HG03575 (cell line): ENCODE results near the gene PSG3.
"Not testable (repeated sequence)": the region's sequence is repeated elsewhere in the genome, so short reads cannot be mapped to it uniquely, and the experiment has no call there.

Experiments
- ATAC-seq: cut with Tn5 transposase; IDR thresholded peaks from one replicate; pipeline ENCODE4 v1.9.1; 2021; ENCODE audit not compliant: unreplicated experiment, insufficient number of reproducible peaks, low FRiP score; ENCODE audit errors: extremely low read depth

The PSG3 gene

DNA sequence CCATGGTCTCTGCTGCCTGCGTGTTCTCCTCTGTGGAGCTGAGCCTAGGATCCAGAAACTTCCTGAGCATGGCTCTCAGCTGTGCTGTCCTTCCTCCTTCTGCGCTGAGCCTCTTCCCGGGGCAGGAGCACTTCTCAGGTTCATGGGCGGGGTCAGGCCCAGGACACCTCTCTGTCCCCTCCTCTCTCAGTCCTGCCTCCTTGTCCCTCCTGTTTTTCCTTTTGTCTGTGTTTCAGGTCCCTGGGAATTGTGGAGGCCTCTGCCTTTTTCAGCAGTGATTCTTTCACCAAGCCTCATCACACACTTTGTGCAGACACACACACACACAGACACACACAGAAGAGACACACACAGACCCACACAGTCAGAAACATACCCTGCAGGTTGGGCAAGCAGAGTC lies at the start of gene PSG3:
PSG3 (minus strand) TSS at position 101 of the 400 bp plus-strand sequence; CDS start at position 4, 97 bp downstream.
- not testable (repeated sequence) for ATAC-seq

DNA sequence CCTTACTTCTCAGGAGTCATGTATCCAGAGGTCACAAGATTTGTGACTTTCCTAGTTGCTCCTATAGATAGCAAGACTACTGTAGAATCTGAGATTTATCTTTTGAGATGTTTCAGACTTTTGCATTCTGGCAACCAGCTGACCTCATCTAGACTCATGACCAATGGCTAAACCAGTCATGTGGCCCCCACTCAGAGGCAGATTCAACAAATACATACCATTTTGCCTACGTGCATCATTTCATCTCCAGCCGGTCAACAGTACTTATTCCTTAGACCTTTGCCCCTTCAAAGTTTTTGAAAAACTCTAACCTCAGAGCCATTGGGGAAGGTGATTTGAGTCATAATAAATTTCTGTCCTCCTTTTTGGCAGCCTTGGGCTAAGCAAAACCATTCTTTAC lies 48.5 kb upstream of the PSG3 start:
- ATAC-seq = not testable (repeated sequence)

GRCh38 chr19:42787766-42788165 lies 47.5 kb upstream of the PSG3 start:
- not testable (repeated sequence) for ATAC-seq

DNA sequence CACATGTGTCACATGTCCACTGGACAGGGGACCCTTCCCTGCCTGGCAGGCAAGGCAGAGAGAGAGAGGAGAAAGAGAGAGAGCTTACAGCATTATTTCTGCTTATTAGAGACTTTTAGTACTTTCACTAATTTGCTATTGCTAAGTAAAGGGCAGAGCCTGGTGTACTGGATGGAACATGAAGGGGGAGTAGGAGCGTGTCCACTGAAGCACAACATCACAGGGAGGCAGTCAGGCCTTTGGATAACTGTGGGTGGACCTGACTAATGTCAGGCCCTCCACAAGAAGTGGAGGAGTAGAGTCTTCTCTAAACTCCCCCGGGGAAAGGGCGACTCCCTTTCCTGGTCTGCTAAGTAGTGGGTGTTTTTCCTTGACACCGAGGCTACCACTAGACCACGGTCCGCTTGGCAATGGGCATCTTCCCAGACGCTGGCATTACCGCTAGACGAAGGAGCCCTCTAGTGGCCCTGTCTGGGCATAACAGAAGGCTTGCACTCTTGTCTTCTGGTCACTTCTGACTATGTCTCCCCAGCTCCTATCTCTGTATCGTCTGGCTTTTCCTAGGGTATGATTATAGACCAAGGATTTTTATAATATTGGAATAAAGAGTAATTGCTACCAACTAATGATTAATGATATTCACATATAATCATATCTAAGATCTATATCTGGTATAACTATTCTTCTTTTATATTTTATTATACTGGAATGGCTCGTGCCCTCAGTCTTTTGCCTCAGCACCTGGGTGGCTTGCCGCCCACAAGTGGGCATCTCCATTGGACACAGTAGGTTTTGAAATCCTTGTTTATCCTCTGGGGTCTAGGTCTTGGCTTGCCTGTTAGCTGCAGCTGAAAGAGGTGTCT lies 36.7 kb upstream of the PSG3 start:
- ATAC-seq = not testable (repeated sequence)

- ATAC-seq = not testable (repeated sequence)
Observed at GRCh38 chr19:42774510-42775158, 34.4 kb upstream of the PSG3 start.

GRCh38 chr19:42767319-42767718 lies 27.0 kb upstream of the PSG3 start:
- not testable (repeated sequence) for ATAC-seq

DNA sequence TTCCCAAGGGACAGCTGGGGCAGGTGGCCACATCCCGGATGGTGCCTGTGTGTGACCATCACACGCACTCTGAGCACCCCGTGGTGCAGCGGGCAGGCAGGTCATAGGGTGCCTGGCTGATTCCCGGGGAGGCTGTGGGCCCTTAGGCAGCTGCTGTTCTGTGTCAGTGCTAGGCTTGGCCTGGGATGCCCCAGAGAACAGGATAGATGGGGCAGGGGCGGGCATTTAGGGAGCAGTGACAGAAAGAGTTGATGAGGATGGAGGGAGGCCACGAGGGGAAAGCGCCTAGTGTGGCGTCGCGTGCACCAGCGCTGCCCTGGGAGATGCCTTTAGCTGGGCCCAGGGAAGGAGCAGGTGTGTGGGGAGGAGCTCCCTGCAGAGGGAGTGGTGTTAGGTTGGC lies 26.6 kb upstream of the PSG3 start:
- ATAC-seq = not testable (repeated sequence)

DNA sequence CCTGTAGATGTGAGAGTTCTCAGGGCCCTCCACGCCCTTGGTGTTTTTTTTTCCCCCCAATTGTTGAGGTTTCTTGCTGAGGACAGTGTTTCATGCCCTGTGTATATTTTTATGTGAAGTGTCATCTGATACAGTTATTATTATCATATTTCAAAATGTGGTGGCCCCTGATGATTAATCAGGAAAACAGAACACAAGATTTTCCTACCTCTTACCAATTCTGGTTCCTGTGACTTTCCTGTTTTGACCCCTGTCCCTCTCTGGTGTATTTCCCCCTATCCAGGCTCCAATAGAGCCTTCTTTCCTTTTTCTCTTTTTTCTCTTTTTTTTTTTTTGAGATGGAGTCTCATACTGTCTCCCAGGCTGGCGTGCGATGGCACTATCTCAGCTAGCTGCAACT lies 24.6 kb upstream of the PSG3 start:
- no peak for ATAC-seq

DNA sequence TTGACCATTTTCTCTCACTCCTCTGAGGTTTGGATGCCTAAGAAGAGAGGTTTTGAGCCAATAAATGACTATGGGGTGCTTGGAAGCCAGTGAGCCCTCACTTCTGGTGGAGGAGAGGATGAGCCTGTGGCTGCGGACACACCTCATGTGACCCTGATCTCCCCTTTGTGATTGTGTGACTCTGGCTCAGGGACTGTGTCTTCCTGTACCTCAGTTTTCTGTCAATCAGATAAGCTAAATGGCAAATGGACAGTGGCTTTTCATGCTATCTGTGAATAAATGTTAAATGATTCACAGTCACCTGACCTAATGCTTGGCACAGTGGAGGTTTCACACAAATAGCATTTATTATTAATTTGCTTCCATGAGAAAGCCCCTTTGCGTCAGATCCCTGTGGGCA lies 22.5 kb upstream of the PSG3 start:
- no peak for ATAC-seq

DNA sequence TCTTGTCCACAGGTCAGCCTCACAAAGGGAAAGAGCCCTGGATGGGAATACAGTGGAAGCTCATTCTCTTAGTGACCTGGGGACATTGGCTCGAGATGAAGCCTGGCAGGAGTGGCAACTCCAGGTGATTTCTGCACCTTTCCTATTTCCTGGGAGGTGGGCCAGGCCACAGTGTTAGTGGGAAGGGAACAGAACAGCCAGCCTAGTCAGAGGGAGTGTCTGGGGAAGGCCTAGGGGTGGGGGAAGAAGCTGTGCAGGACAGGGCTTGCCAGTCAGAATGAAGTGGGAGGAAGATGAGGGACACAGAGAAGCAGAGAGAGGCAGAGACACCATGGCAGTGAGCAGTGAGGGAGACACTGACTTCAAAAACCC lies 21.6 kb upstream of the PSG3 start:
- not testable (repeated sequence) for ATAC-seq

DNA sequence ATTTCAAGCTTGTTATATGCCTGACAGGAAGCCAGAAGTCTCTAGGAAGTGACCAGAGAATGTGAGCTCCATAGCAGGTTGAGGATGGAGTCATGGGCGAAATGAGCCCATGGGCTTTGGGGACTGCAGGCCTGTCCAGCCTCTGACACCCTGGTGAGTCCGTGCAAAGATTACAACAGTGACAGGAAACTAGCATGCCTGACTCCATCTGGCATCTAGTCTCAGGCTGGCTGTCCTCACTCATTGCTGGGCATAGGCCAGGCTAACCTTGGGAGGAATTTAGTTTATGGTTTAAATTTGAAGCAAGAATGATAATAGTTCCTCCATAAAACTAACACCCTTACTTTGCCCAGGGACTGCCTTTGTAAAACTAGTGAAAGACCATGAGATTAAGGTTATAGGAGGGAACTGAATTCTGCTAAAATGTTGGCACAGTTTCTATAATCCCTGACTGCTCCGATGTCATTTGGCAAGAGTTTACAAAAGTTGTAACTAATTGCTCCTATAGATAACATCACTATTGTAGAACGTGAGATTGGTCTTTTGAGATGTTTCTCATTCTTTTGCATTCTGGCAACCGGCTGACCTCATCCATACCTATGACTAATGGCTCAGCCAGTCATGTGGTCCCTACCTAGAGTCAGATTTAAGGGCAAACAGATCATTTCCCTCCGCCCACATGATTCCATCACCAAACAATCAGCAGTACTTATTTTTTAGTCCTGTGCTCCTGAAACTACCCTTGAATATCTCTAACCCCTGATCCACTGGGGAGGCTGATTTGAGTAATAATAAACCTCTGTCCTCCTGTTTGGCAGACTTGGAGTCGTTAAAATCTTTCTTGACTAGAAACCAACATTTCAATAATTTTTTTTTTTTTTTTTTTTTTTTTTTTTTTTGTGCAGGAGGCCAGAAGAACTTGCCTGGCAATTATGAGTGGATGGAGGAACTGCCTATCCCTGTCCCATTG lies 21.0 kb upstream of the PSG3 start:
- ATAC-seq = not testable (repeated sequence)

DNA sequence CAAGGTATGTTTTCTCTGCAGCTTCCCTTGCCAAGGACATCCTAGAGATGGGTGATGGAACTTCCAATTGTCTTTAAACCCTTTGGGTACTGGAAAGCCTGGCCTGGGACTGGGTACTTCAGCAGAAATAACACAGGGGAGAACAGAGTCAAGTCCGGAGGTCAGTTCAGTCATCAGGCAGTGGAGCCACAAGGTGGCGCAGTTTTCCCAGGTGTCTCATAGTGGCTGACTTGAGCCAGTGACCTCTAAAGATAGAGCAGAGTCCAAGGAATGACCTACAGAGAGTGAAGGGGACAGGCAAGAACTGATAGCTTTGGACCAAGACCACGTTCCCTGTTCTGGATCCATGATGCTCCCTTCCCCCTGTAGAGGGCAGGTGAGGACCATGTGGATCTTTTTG lies 18.4 kb upstream of the PSG3 start:
- ATAC-seq = not testable (repeated sequence)

GRCh38 chr19:42752246-42752645 lies 12.0 kb upstream of the PSG3 start:
- ATAC-seq = not testable (repeated sequence)

- ATAC-seq = not testable (repeated sequence)
Observed at GRCh38 chr19:42741726-42742607, 1.7 kb upstream of the PSG3 start.

GRCh38 chr19:42737581-42738011 lies 2.7 kb downstream of the PSG3 start:
- not testable (repeated sequence) for ATAC-seq

DNA sequence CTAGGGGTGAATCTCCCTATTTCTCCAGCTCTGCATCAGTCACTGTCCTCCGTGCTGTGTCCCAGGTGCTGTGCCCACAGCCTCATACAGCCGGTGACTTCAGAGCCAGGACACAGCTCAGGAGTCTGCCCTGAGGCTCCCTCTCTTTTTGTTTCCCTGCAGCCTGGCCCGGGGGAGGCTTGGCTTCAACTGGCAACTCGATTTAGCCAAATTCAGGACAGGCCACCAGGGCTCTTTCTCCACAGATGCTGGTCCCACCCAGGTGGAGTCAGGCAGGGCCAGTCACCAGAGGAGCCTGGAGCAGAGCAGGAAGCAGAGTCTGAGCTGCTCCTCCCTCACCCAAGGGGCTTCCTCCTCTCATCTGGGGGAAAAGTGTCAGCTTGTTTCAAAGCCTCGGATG lies 11.9 kb downstream of the PSG3 start:
- not testable (repeated sequence) for ATAC-seq

GRCh38 chr19:42714000-42714399 lies 26.3 kb downstream of the PSG3 start:
- ATAC-seq = not testable (repeated sequence)

DNA sequence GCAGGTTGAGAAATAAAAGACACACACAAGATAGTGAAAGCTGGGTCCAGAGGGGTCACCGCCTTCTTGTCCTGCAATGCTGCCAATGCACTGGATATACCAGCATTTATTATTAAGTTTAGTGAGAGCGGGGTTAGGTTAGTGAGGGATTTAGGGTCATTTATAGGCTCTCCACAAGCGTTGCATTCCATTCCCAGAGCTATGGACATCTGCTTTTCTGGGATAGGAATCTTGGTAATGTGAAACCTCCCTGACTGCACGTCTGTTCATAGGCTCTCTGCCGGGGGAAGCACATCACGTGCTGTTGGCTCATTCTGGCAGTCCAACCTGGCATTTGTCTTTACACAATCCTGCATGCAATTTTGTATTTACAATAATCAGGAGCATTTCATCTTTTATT lies 27.5 kb downstream of the PSG3 start:
- not testable (repeated sequence) for ATAC-seq
